VCaP (cell line): Measurements from ENCODE around the gene SLC6A18.

Experiments
- H3K27ac ChIP-seq: fragments of 450-650 bp; 2 replicates; pipeline ENCODE4 v1.5.1; 2017
- CTCF ChIP-seq: fragments of 450-650 bp; conservative IDR thresholded peaks from 2 replicates; pipeline ENCODE4 v1.5.1; 2017; ENCODE audit warnings: mild to moderate bottlenecking, moderate library complexity

Gene SLC6A18

DNA sequence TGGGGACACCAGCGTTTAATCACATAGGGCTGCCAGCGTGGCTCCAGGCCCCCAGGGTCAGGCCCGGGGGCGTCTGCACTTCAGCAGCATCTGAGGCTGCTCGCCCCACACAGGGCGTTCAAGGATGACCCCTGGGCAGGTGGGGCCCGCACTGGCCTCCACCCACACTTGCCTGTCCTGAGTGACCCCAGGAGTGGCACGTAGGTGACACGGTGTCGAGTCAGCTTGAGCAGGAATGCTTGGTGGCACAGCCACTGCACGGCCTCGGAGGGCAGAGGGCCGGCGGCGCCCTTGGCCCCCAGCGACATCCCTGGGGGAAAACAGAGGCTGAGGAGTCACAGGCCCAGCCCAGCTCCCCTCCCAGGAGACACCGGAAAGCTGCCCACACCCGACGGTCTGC, 29.0 kb downstream of the SLC6A18 start:
- no peak overlapping the region for H3K27ac ChIP-seq
- no peak for TF ChIP-seq CTCF

GRCh38 chr5:1255081-1255561, 29.9 kb downstream of the SLC6A18 start:
- no peak overlapping the region for H3K27ac ChIP-seq
- TF ChIP-seq CTCF: no peak

DNA sequence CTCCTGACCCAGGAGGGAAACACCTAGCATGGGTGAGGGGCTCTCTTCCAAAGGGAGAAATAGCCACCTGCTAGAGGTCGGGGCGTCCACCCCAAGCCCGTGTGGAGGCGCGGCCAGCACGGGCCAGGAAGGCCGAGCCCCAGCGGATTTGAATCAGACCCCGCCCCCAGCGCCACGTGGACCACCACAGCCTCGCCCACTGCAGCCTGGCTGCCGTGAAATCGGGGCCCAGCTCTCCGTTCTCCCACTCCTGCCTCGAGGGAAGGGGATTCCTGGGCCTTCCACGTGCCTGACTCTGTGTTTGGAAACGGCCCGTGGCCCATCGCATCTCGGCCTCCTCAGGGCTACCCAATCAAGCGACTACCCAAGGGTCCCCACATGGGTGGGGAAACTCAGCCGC, 31.6 kb downstream of the SLC6A18 start:
- H3K27ac ChIP-seq: no peak overlapping the region
- TF ChIP-seq CTCF: no peak

- no peak overlapping the region for H3K27ac ChIP-seq
- TF ChIP-seq CTCF: no peak
These were observed 32.2 kb downstream of the SLC6A18 start for GRCh38 chr5:1257363-1257762.

GRCh38 chr5:1257841-1258240, 32.7 kb downstream of the SLC6A18 start:
- H3K27ac ChIP-seq: no peak overlapping the region
- TF ChIP-seq CTCF: no peak

GRCh38 chr5:1259806-1260480, 34.8 kb downstream of the SLC6A18 start:
- H3K27ac ChIP-seq: no peak overlapping the region
- TF ChIP-seq CTCF: no peak

DNA sequence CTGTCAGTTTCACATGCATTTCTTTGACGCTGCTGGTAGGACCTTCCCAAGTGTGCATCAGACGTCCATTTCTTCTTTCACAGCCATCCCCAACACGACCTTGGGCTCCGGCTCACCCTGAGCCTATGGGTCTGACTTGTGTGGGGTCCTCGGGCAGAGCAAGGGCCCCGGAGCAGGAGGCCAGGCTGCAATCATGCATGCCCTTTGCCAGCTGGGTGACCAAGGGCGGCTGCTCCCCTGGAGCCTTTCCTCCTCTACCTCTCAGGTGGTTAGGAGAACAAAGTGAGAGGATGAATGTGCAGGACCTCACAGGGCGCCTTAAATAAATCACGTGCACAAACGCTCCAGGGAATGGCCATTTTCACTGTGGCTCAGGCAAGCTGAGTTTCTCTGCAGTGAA, 36.5 kb downstream of the SLC6A18 start:
- no peak overlapping the region for H3K27ac ChIP-seq
- TF ChIP-seq CTCF: no peak
